Erythroblast (primary cell): ENCODE measurements around the gene CDK5R1.

ENCODE experiments used
- GATA1 ChIP-seq: IDR thresholded peaks from 2 replicates; pipeline ENCODE4 v1.6.1; 2011; ENCODE audit warnings: low read depth, mild to moderate bottlenecking, control low read depth, low read length, moderate library complexity
- POLR2A ChIP-seq: IDR thresholded peaks from 2 replicates; pipeline ENCODE4 v1.6.1; 2011; ENCODE audit warnings: mild to moderate bottlenecking, low read length

DNA sequence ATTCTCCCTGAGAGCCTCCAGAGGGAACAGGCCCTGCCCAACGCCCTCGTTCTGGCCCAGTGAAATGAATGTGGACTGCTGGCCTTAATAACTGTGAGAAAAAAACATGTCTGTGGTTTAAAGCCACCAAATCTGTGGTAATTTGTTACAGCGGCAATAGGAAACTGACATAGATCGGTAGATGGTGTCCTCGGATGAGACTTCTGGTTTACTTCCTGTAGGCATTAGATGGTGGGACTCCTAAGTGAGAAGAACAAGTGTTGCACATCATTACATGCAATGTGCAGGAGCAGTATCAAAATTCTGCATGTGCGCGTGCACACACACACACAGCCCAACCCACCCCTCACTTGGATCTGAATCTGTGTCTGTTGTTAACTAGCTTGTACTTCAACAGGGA, 42.0 kb downstream of the CDK5R1 start:
- TF ChIP-seq POLR2A = no peak
- no peak for TF ChIP-seq GATA1
